ENCODE results near the gene NRROS.

Gene NRROS

DNA sequence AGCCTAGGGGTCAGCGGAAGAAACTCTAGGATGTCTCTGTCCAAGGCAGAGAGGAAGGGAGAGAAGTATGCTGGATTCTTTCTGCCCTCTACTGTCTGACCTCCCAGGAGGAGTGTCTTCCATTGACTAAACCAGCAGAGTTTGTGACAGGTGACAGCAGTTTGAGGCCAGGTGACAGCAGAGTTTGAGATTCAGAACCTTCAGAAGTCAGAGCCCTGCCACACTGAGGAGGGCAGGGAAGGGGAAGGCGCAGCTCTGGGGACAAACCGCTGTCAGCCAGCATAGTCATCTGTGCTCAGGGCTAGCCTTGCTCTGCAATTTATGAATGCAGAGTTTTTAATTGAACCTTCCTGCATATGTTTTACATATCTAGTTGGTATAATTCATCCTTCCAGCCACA lies 12.3 kb downstream of the NRROS start:
- DNase-seq, result no peak

- no peak for DNase-seq
Measured at GRCh38 chr3:196652961-196653795, 13.7 kb downstream of the NRROS start.

GRCh38 chr3:196654006-196654734 lies 14.7 kb downstream of the NRROS start:
- no peak for DNase-seq

DNA sequence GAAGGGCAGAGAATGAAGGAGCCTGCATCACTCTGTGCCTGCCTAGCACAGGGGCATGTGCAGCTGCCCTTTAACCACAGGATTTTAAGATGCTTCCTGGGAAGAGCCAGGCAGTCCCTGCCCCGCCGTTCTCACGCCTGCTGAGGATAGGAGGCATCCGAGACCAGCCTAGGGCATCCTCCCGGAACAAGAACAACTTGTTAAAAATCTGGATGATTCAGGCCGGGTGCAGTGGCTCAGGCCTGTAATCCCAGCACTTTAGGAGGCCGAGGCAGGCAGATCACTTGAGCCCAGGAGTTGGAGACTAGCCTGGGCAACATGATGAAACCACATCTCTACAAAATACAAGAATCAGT lies 15.2 kb downstream of the NRROS start:
- no peak for DNase-seq

DNA sequence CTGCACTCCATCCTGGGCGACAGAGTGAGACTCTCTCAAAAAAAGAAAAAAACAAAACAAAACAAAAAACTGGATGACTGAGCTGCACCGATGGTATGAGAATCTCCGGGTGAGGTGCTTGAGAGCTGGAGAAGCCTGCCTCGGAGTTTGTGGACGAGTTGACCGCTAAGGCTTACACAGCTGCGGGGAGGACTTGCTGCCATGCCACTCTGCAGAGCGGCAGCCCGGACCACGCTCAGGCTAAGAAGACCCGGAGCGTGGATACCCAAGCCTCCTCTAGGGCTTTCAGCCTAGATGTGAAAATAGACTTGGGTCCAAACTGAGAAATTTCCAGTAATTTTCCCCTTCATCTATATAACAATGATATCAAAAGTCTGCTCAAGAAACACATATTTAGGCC lies 16.0 kb downstream of the NRROS start:
- DNase-seq, result no peak

GRCh38 chr3:196656213-196656612 lies 16.7 kb downstream of the NRROS start:
- DNase-seq, result no peak

- no peak for DNase-seq
Measured at GRCh38 chr3:196659901-196660351, 20.4 kb downstream of the NRROS start.

DNA sequence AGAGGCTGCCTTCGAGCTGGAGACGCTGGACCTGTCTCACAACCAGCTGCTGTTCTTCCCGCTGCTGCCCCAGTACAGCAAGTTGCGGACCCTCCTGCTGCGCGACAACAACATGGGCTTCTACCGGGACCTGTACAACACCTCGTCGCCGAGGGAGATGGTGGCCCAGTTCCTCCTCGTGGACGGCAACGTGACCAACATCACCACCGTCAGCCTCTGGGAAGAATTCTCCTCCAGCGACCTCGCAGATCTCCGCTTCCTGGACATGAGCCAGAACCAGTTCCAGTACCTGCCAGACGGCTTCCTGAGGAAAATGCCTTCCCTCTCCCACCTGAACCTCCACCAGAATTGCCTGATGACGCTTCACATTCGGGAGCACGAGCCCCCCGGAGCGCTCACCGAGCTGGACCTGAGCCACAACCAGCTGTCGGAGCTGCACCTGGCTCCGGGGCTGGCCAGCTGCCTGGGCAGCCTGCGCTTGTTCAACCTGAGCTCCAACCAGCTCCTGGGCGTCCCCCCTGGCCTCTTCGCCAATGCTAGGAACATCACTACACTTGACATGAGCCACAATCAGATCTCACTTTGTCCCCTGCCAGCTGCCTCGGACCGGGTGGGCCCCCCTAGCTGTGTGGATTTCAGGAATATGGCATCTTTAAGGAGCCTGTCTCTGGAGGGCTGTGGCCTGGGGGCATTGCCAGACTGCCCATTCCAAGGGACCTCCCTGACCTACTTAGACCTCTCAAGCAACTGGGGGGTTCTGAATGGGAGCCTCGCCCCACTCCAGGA lies 21.1 kb downstream of the NRROS start:
- DNase-seq, result no peak

- DNase-seq, result no peak
Measured at GRCh38 chr3:196661400-196661799, 21.9 kb downstream of the NRROS start.

DNA sequence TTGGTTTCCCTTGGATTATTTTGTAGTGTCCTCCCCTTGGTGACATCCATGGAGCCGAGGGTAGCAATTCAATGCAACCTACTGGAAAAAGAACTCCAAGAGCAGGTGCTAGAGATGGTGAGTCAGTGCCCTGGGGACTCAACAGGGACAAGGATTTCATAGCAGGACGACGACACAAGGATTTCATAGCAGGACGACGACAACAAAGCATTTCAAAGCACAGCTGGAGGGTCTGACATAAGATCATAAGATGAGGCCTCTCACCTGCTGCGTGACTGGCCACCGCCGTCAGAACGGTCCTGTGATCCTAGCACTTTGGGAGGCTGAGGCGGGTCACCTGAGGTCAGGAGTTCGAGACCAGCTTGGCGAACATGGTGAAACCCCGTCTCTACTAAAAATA lies 22.5 kb downstream of the NRROS start:
- DNase-seq, result no peak

- DNase-seq, result peak; percentile 58
Measured at GRCh38 chr3:196662711-196663571, 23.4 kb downstream of the NRROS start.

DNA sequence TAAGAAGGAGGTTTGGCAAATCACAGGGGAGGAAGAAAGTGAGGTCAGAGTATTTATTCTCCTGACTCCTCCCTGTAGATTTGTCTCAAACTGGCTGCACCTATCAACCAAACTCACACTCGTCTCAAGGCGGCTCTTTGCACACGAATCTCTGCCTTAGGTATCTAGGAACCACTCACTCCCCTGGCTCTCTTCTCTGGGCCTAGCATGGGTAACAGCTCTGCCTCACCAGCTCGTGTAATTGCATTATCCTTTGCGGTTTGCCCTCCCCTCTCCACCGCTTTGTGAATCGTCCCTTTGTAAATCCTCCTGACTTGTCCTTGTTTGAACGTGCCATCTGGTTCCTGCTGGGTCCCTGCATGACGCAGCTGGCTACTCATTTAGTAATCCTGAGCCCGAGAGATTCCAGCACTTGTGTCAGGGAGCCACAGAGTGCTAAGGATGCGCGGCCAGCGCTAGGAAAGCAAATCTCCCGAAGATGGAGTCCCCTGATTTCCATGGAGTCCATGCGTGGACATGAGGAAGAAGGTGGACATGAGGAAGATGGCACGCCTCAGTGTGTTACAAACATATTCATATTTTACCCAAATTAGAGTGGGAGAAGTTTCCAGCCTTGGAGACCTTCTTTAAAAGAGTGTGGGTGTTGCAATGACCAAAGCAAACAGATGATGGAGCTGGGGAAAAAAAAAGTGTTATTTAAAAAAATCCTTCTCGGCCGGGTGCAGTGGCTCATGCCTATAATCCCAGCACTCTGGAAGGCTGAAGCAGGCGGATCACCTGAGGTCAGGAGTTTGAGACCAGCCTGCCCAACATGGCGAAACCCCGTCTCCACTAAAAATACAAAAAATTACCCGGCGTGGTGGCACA lies 26.7 kb downstream of the NRROS start:
- peak; percentile 51 for DNase-seq

DNA sequence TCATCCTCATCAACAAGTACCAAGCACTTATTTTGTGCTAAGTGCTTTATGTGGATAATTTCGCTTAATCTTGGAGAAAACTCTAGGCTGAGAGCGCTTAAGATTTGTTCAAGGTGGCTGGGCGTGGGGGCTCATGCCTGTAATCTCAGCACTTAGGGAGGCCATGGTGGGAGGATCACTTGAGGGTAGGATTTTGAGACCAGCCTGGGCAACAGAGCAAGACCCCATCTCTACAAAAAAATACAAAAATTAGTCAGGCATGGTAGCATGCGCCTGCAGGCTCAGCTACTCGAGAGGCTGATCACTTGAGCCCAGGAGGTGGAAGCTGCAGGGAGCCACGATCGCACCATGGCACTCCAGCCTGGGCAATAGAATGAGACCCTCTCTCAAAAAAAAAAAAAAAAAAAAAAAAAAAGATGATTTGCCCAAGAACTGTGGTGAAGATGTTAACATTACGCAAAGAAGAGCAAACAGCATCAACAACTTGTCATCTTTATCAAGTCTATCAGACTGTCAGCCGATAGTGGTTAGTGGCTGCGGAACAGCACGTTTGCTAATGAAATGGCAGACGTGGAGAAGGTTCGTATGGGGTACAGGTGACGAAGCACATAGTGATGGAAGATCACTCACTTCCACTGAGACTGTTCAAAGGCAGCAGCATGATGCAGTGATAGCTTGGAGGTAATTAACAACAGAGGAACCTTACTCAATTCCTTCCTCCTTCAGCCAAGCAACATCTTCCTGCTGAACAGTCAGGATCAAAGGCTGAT lies 27.7 kb downstream of the NRROS start:
- no peak for DNase-seq

- DNase-seq, result no peak
Measured at GRCh38 chr3:196670339-196670738, 30.8 kb downstream of the NRROS start.

DNA sequence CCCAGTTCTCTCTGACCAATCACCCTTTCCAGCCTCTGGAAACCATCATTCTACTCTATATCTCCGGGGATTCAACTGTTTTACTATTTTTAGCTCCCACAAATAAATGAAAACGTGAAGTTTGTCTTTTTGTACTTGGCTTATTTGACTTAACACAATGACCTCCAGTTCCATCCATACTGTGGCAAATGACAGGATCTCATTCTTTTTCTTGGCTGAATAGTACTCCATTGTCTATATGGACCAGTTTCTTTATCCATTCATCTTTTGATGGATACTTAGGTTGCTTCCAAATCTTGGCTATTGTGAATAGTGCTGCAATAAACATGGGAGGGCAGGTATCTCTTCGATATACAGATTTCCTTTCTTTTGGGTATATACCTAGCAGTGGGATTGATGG lies 34.1 kb downstream of the NRROS start:
- no peak for DNase-seq

DNA sequence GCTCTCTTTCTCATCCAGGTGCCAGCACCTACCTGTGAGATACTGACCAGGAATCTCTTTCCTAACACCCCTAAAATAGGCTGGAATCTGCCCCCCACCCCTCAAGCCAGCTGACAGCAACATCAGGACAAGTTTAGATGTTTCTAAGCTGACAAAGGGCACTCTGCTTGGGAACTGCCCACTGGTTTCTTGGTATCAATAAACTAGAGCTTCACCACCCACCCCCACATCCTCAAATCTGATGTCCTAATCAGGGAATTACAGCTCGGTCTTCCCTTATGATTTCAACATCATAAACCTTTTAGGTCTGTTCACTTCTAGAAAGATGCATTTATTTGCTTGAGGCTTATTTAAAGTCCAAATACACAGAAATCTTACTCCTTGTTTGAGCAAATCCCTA lies 37.9 kb downstream of the NRROS start:
- no peak for DNase-seq

- no peak for DNase-seq
Measured at GRCh38 chr3:196677931-196678330, 38.4 kb downstream of the NRROS start.

DNA sequence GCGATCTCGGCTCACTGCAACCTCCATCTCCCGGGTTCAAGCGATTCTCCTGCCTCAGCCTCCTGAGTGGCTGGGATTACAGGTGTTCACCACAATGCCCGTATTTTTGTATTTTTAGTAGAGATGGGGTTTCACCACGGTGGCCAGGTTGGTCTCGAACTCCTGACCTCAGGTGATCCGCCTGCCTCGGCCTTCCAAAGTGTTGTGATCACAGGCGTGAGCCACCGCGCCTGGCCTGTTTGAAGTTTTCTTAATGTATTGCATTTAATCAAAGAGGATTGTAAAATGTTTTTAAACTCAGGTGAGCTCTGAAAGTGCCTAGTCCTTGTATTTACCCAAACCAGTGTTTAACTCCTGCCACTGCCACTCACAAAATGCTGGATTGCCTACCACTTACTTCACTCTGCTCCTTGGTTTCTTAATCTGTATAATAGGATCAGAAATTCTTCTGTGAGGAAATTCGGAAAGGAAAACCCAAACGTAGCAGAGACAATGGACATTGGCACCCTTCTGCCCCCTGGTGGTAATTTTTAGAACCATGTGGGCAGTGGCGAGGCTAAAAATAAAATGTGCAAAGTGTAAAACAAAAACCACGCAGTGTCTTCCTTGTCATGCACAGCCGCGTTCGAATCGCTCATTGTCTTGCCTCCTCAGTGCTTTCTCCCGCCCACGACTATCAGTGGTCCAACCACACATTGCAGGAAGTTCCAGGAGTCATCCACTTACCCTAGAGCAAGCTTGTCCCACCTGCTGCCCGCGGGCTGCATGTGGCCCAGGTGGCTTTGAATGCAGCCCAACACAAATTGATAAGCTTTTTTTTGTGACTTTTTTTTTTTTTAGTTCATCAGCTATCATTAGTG lies 45.3 kb downstream of the NRROS start:
- peak; percentile 44 for DNase-seq

DNA sequence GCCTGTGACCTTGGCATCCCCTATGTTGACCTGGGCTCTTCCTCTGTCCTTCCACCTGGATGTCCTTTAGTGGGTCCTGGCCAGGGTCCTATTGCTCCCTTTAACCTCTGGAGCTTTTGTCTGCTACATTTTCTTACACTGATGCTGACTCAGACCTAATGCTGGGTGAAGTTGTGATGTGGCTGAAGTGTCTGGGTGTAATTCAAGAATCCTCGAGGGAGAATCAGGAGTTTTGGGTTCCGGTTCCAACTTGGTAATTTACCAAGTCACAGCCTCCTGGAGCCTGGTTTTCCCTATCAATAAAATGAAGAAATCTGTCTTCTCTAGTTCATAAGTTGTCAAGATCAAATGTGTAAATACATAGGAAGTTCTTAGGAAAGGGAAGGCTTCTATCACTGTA lies 46.9 kb downstream of the NRROS start:
- DNase-seq, result no peak

GRCh38 chr3:196688349-196688748 lies 48.9 kb downstream of the NRROS start:
- peak; percentile 41 for DNase-seq
